CD14-positive monocyte (primary cell): ENCODE data around the gene BCKDHA. TPM values are rescaled to one million over a fixed set of nuclear protein-coding genes. Genes with fewer than 3 reads are reported as not detected.

ENCODE experiments used
- DNase-seq, 3 donors: peaks; one replicate each; pipeline ENCODE4 v3.0.0-alpha.2; 2011 to 2022
- H2AFZ ChIP-seq: 2 replicates; pipeline ENCODE4 v1.6.0; 2012; ENCODE audit warnings: mild to moderate bottlenecking, low read depth, low read length, inconsistent platforms; ENCODE audit not compliant: insufficient read depth, poor library complexity, severe bottlenecking
- H3K27ac ChIP-seq, 2 donors: 1 replicate in 1 of 2; 2 replicates in 1 of 2; pipeline ENCODE4 v1.5.1; 2012 to 2013; ENCODE audit warnings: low read length in 2 of 2, control low read depth in 1 of 2, inconsistent platforms in 1 of 2, low read depth in 1 of 2, mild to moderate bottlenecking in 1 of 2
- H3K27me3 ChIP-seq, 2 donors: one replicate each; pipeline versions ENCODE4 v1.6.0 to v1.6.1; 2011 to 2013; ENCODE audit warnings: low read length in 2 of 2; ENCODE audit not compliant: control insufficient read depth in 2 of 2, insufficient read depth in 2 of 2
- H3K36me3 ChIP-seq, 2 donors: replicated peaks in 1 of 2; 1 replicate in 1 of 2; 2 replicates in 1 of 2; pipeline versions ENCODE4 v1.5.1 to v1.6.1; 2012 to 2013; ENCODE audit warnings: low read length in 2 of 2, control low read depth in 1 of 2, inconsistent platforms in 1 of 2, mild to moderate bottlenecking in 1 of 2; ENCODE audit not compliant: insufficient read depth in 2 of 2, control insufficient read depth in 1 of 2
- H3K4me1 ChIP-seq, 2 donors: 1 replicate in 1 of 2; 2 replicates in 1 of 2; pipeline versions ENCODE4 v1.5.1 to v1.6.1; 2012 to 2013; ENCODE audit warnings: low read length in 2 of 2, control low read depth in 1 of 2, inconsistent platforms in 1 of 2, mild to moderate bottlenecking in 1 of 2, moderate library complexity in 1 of 2; ENCODE audit not compliant: insufficient read depth in 2 of 2, control insufficient read depth in 1 of 2
- H3K4me2 ChIP-seq: replicated peaks from 2 replicates; pipeline ENCODE3; 2012; ENCODE audit warnings: low read length, moderate library complexity, mild to moderate bottlenecking; ENCODE audit not compliant: poor library complexity, severe bottlenecking; ENCODE audit errors: extremely low read depth
- H3K4me3 ChIP-seq, 3 experiments: fragments of 200-600 bp in 1 of 3; sonication (generic) in 1 of 3; replicated peaks in 1 of 3; 1 replicate in 2 of 3; 2 replicates in 1 of 3; pipeline ENCODE4 v1.5.1; 2011 to 2013; ENCODE audit warnings: low read length in 3 of 3, mild to moderate bottlenecking in 3 of 3, control low read depth in 2 of 3, low read depth in 2 of 3, inconsistent platforms in 1 of 3, moderate library complexity in 1 of 3
- H3K79me2 ChIP-seq: 2 replicates; pipeline ENCODE4 v1.6.0; 2012; ENCODE audit warnings: mild to moderate bottlenecking, control low read depth, inconsistent platforms, low read length, moderate library complexity; ENCODE audit not compliant: insufficient read depth
- H3K9ac ChIP-seq: 2 replicates; pipeline ENCODE4 v1.6.0; 2017; ENCODE audit warnings: low read length, mild to moderate bottlenecking; ENCODE audit not compliant: insufficient read depth, poor library complexity, severe bottlenecking
- H3K9me3 ChIP-seq, 2 donors: replicated peaks in 1 of 2; 1 replicate in 1 of 2; 2 replicates in 1 of 2; pipeline versions ENCODE4 v1.5.1 to v1.6.1; 2012 to 2013; ENCODE audit warnings: low read length in 2 of 2, control low read depth in 1 of 2; ENCODE audit not compliant: control insufficient read depth in 1 of 2, insufficient read depth in 1 of 2
- H4K20me1 ChIP-seq: 2 replicates; pipeline ENCODE4 v1.6.0; 2012; ENCODE audit warnings: mild to moderate bottlenecking, low read length, control low read depth, moderate library complexity; ENCODE audit not compliant: insufficient read depth
- H3K27ac Mint-ChIP-seq, 7 donors: one replicate each; pipeline ENCODE4 v1.8.0; 2020; ENCODE audit warnings: mild to moderate bottlenecking in 7 of 7, mixed read lengths in 7 of 7, moderate library complexity in 6 of 7, inconsistent platforms in 2 of 7
- H3K27me3 Mint-ChIP-seq, 3 donors: one replicate each; pipeline ENCODE4 v1.8.0; 2021 to 2022; ENCODE audit warnings: low read depth in 3 of 3, mild to moderate bottlenecking in 3 of 3, mixed read lengths in 3 of 3, moderate library complexity in 3 of 3, inconsistent platforms in 1 of 3
- H3K36me3 Mint-ChIP-seq, 2 donors: one replicate each; pipeline ENCODE4 v1.8.0; 2020; ENCODE audit warnings: mixed read lengths in 2 of 2, inconsistent platforms in 1 of 2, mild to moderate bottlenecking in 1 of 2
- H3K4me1 Mint-ChIP-seq: one replicate; pipeline ENCODE4 v1.8.0; 2020; ENCODE audit warnings: mild to moderate bottlenecking, mixed read lengths
- H3K4me3 Mint-ChIP-seq, 2 donors: one replicate each; pipeline ENCODE4 v1.8.0; 2020; ENCODE audit warnings: mild to moderate bottlenecking in 2 of 2, mixed read lengths in 2 of 2, moderate library complexity in 1 of 2
- H3K9me3 Mint-ChIP-seq, 7 donors: one replicate each; pipeline ENCODE4 v1.8.0; 2020 to 2022; ENCODE audit warnings: mixed read lengths in 7 of 7, mild to moderate bottlenecking in 6 of 7, moderate library complexity in 6 of 7, inconsistent platforms in 2 of 7
- WGBS: methylation state at CpG from one replicate; pipeline ENCODE4 v1.1.5; 2013; ENCODE audit warnings: missing lambda C conversion rate; ENCODE audit not compliant: insufficient coverage; 5-methylcytosine and 5-hydroxymethylcytosine counted together
- intact Hi-C, 2 donors: fragments of 100-400 bp; cut with micrococcal nuclease; formaldehyde crosslinking; loops; one replicate each; pipeline versions ENCODE4 v1.15.0 to v1.15.1; 2023
- polyA plus RNA-seq, 3 donors: library from polyadenylated mRNA; depleted of rRNA in 1 of 3; unstranded in 2 of 3; stranded (reverse) in 1 of 3; fragments of 300-500 nt in 2 of 3; fragments of >200 nt in 1 of 3; fragmentation: Illumina TruSeq in 2 of 3; gene quantifications; 1 replicate in 2 of 3; 2 replicates in 1 of 3; pipeline ENCODE4 v1.2.3, GENCODE V29; 2012 to 2021
- TF ChIP-seq, protein P1 (sequence below): fragments of 200-600 bp; IDR thresholded peaks from one replicate; pipeline ENCODE4 v1.8.0; 2022; ENCODE audit warnings: antibody characterized with exemption, mild to moderate bottlenecking

Gene BCKDHA
- polyA plus RNA-seq, 3 donors = 52.4 to 90.1 (median 87.6) TPM

DNA sequence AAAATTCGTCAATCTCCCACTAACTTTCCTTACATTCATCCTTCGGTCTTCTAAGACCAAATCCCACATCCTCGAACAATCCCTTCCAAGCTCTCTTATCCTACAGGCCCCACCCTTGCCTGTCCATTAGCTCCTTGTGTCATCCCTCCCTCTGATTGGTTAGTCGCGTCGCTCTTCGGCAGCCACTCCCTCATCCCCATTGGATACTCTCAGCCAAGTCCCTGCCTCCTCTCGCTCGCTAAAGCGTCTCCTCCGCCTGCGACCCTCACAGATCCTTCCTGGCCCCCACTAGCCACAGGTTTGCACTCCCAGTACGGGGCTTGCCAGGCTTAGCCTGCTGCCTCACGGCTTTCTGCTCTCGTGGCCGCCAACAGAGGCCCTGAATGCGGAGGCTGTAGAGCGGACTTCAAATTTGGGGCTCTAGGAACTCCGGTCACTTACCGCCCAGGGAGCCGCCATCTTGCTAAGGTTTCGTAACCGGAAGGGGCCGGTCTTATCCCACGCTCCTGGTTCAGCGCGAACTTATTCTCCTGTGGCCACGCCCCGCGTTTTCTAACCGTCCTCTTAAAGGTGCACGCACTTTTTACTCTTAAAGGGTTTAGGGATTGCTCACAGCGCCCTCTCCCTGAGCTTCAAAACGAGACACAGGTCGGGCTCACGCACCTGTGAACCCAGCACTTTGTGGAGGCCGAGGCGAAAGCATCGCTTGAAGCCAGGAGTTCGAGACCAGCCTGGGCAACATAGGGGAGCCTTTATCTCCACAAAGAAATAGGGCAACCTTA, 42.0 kb downstream of the BCKDHA start, which contains the start of gene DMAC2:
Gene DMAC2, minus strand, starts transcription at position 472 of the 782 bp plus-strand sequence. Its CDS starts 13 bp downstream, at position 459.
- H3K9me3 Mint-ChIP-seq = no peaks in the 10 kb centered on the region
- TF ChIP-seq, protein P1, sequence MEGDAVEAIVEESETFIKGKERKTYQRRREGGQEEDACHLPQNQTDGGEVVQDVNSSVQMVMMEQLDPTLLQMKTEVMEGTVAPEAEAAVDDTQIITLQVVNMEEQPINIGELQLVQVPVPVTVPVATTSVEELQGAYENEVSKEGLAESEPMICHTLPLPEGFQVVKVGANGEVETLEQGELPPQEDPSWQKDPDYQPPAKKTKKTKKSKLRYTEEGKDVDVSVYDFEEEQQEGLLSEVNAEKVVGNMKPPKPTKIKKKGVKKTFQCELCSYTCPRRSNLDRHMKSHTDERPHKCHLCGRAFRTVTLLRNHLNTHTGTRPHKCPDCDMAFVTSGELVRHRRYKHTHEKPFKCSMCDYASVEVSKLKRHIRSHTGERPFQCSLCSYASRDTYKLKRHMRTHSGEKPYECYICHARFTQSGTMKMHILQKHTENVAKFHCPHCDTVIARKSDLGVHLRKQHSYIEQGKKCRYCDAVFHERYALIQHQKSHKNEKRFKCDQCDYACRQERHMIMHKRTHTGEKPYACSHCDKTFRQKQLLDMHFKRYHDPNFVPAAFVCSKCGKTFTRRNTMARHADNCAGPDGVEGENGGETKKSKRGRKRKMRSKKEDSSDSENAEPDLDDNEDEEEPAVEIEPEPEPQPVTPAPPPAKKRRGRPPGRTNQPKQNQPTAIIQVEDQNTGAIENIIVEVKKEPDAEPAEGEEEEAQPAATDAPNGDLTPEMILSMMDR = peak; percentile 36
- intact Hi-C loops = loop anchor here (1.0 to 10.0 kb wide), 4 partner anchors 42 to 175 kb away; partner anchors contain the start of genes BCKDHA (in 1 of the 2), EXOSC5 (in 1 of the 2), HNRNPUL1 (in 1 of the 2) and TGFB1 (in 1 of the 2)
- Histone ChIP-seq H3K27me3 (no peaks in the 10 kb centered on the region), H4K20me1 (no peaks in the 10 kb centered on the region), H3K27ac (peak within 1 kb of the TSS; percentile 92 to 94), H2AFZ (peak within 1 kb of the TSS; percentile 88), H3K4me2 (peak within 1 kb of the TSS; percentile 92), H3K9ac (peak within 1 kb of the TSS; percentile 69), H3K79me2 (peaks cover 32% of the 10 kb centered on the region), H3K4me1 (peaks cover 27% of the 10 kb centered on the region in 2 donors), H3K9me3 (no peaks in the 10 kb centered on the region), H3K36me3 (peaks cover 0 to 20% of the 10 kb centered on the region in 2 donors), H3K4me3 (peak within 1 kb of the TSS; percentile 62 to 92 (median 91))
- H3K36me3 Mint-ChIP-seq = peaks cover 20 to 24% of the 10 kb centered on the region in 2 donors
- under 1% methylated on average over 33 of the region's 40 CpGs for WGBS
- peak within 1 kb of the TSS in 2 of 7 donors; percentile 31 to 52 for H3K27ac Mint-ChIP-seq
- peak; percentile 91 to 96 (median 93) for DNase-seq
- peaks cover 1 to 5% (median 3%) of the 10 kb centered on the region in 3 donors for H3K27me3 Mint-ChIP-seq
- H3K4me1 Mint-ChIP-seq = peaks cover 39% of the 10 kb centered on the region
- H3K4me3 Mint-ChIP-seq = peak within 1 kb of the TSS in 1 of 2 donors; percentile 66

DNA sequence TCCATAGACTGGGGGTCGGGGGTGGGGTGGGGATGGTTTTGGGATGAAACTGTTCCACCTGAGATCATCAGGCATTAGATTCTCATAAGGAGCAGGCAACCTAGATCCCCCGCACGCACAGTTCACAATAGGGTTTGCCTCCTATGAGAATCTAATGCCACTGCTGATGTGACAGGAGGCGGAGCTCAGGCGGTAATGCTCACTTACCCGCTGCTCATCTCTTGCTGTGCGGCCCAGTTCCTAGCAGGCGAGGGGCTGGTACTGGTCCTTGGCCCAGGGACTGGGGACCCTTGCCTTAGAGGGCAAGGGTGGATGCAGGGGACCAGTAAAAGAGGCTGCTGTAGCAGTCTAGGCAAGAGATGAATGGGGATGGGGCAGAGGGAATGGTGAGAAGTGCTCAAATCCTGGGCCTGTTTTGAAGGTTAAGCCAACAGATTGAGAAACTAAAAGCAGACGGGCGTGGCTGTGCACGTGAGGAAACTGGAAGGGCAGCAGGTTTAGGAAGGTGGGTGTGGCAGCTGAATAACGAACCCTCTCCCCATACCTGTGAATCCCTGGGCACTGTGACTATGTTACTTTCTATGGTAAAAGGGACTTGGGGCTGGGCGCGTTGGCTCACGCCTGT, 43.8 kb downstream of the BCKDHA start:
- H3K4me3 ChIP-seq = no peak overlapping the region
- no peak overlapping the region for H3K4me2 ChIP-seq
- H3K4me1 ChIP-seq = peaks cover 23 to 24% of the 10 kb centered on the region in 2 donors
- peaks cover 34% of the 10 kb centered on the region for H3K4me1 Mint-ChIP-seq
- no peak overlapping the region for H3K4me3 Mint-ChIP-seq
- H3K9me3 ChIP-seq = no peaks in the 10 kb centered on the region
- peaks cover 14 to 18% of the 10 kb centered on the region in 2 donors for H3K36me3 Mint-ChIP-seq
- H3K27ac ChIP-seq = no peak overlapping the region
- TF ChIP-seq, protein P1 = no peak
- H2AFZ ChIP-seq = no peak overlapping the region
- H3K9me3 Mint-ChIP-seq = no peaks in the 10 kb centered on the region
- no peaks in the 10 kb centered on the region for H3K27me3 ChIP-seq
- 92% methylated on average over 7 of the region's 15 CpGs for WGBS
- H3K9ac ChIP-seq = no peak overlapping the region
- intact Hi-C loops = loop anchor here in 1 of 2 donors (10.0 kb wide), 1 partner anchor 93 kb away; no protein-coding TSS in a partner anchor
- H3K27ac Mint-ChIP-seq = peak overlapping the region in 2 of 7 donors; percentile 16 to 71
- H4K20me1 ChIP-seq = no peaks in the 10 kb centered on the region
- DNase-seq = no peak
- peaks cover 1 to 5% (median 3%) of the 10 kb centered on the region in 3 donors for H3K27me3 Mint-ChIP-seq
- peaks cover 27% of the 10 kb centered on the region for H3K79me2 ChIP-seq
- peaks cover 0 to 16% of the 10 kb centered on the region in 2 donors for H3K36me3 ChIP-seq
